ENCODE results near the gene ALKBH5.

GRCh38 chr17:18159551-18160120 is 24.0 kb upstream of the ALKBH5 start:
- TF ChIP-seq CTCF (IDR thresholded peaks at IDR 0.05) (no peak), ATF1 (CRISPR knock-in tag; IDR thresholded peaks at IDR 0.05) (no peak), ZNF232 (CRISPR knock-in tag; IDR thresholded peaks at IDR 0.05) (no peak)

Measured in WTC11 (cell line).